Measurements from ENCODE around the gene TTC39B.

Gene TTC39B

DNA sequence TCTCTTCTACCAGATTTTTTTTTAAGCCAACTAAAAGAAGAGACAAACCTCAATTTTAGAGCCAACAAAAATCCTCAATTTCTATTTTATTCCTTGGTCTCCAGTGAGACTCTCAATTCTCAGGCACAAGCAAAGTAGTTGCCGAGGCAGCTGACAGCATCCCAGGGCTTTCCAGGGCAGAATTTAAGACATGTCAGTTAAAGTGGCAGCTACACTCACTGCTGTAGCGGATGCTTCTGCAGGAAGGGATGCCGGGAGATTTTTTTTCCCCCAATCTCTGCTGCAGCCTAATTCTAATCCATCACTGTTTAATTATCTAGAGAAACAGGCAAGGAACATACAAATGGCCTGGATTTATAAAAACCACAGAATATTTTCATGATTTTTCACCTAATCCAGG is 57.0 kb downstream of the TTC39B start:
- FAIRE-seq, result no peak

GRCh38 chr9:15249042-15249818 is 57.8 kb downstream of the TTC39B start:
- DNase-seq (ENCODE audit: insufficient read length, low spot score) (no peak), FAIRE-seq (no peak)
- TF ChIP-seq CTCF (IDR thresholded peaks at IDR 0.05; ENCODE audit: insufficient read depth, missing control alignments), result no peak

More for the DNA sequence above, 57.0 kb downstream of the TTC39B start:
- no peak for DNase-seq (ENCODE audit: insufficient read length, low spot score)
- TF ChIP-seq CTCF (IDR thresholded peaks at IDR 0.05; ENCODE audit: insufficient read depth, missing control alignments), result no peak

- FAIRE-seq (no peak), DNase-seq (ENCODE audit: insufficient read length, low spot score) (no peak)
- no peak for TF ChIP-seq CTCF (IDR thresholded peaks at IDR 0.05; ENCODE audit: insufficient read depth, missing control alignments)
Observed at GRCh38 chr9:15248621-15249020, 58.4 kb downstream of the TTC39B start.

- FAIRE-seq (no peak), DNase-seq (ENCODE audit: insufficient read length, low spot score) (no peak)
- TF ChIP-seq CTCF (IDR thresholded peaks at IDR 0.05; ENCODE audit: insufficient read depth, missing control alignments), result no peak
Observed at GRCh38 chr9:15248081-15248480, 58.9 kb downstream of the TTC39B start.

GRCh38 chr9:15246708-15247107 is 60.3 kb downstream of the TTC39B start:
- FAIRE-seq, result no peak
- DNase-seq (ENCODE audit: insufficient read length, low spot score), result no peak
- TF ChIP-seq CTCF (IDR thresholded peaks at IDR 0.05; ENCODE audit: insufficient read depth, missing control alignments), result no peak

DNA sequence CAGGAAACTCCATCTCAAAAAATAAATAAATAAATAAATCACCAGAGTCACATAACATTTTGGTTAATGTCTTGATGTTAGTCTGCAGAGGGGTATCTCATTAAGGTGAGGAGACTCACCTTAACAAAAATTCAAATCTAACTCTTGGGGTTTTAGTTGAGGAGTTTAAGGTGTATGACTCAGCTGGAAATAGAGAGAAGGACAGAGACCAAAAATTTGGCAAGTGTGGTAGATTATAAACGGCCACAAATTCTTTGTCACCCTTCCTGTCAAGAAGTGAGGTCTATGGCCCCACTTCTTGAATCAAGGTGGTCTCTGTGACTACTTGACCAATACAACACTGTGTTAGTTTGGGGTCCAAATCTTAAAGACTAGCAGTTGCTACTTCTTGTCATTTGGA is 60.8 kb downstream of the TTC39B start:
- TF ChIP-seq CTCF (IDR thresholded peaks at IDR 0.05; ENCODE audit: insufficient read depth, missing control alignments), result no peak
- FAIRE-seq (no peak), DNase-seq (ENCODE audit: insufficient read length, low spot score) (no peak)

DNA sequence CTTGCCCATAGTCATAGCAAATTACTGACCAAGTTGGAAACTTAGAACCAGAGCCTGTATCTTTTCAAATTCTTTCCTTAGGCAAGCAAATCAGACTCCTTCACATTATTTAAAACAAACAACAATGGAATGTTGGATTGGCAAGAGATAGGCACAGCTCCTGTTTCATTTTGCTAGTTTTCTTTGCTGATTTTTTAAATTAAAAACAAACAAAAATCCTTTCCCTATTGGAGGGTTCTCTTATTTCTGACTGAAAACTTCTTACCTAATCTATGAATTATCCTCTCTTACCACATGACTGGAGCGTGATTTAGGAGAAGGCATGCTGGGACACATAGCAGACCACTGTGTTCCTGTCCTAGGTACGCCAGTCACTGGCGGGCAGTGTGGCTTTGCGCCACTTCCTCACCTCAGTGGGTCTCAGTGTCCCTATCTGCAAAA is 63.0 kb downstream of the TTC39B start:
- no peak for FAIRE-seq
- TF ChIP-seq CTCF (IDR thresholded peaks at IDR 0.05; ENCODE audit: insufficient read depth, missing control alignments), result no peak
- no peak for DNase-seq (ENCODE audit: insufficient read length, low spot score)
